Measurements from ENCODE around the gene CDC26. TPM values are rescaled to one million over a fixed set of nuclear protein-coding genes. Genes with fewer than 3 reads are reported as not detected.

The CDC26 gene
- total RNA-seq = 34.2 and 43.2 TPM in 2 replicates

GRCh38 chr9:113275157-113276131 is at the start of gene CDC26, which contains the start of gene PRPF4:
Gene CDC26, minus strand, starts transcription at chr9:113275572. Its CDS starts 3,065 bp downstream, at chr9:113272507.
Gene PRPF4, plus strand, starts transcription at chr9:113275658. Its CDS starts 86 bp downstream, at chr9:113275744.

DNA sequence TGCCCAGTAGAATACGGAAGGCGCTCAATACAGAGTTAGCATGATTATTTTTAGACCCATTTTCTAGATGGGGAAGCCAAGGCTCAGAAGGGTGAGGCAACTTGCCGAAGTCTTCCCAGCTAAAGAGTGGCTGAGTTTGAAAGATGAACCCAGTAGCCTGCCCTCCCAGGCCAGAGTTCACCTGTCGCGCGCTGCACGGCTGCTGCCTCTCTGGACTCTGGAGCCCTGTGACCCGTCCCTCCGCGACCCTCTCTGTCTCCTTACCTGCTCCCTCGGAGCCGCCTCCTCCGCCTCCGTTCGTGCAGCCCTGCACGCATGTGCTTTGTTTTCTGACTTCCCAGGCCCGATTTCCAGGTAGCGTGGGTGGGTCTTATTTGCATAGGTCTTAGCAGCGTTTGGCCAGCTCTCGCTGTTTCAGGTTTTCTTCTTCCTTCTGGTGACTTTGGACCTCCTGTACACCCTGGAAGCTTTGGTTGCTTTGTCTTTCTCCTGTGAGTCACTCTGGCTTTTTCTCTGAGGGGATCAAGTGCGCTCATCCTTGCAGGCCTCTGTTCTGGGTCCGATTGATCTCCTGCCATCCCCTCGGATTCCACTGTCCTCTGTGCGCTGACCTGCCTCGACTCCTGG is 27.5 kb upstream of the CDC26 start, which contains the start of gene RNF183:
Gene RNF183 (minus strand): TSS at position 585 of the 627 bp plus-strand sequence. CDS start 5,192 bp downstream, outside the sequence.

GRCh38 chr9:113221003-113221799 is 54.2 kb downstream of the CDC26 start, which contains the start of the genes FKBP15 and SLC31A1:
Gene FKBP15, minus strand, starts transcription at chr9:113221277. Its CDS starts 34 bp downstream, at chr9:113221243.
Gene SLC31A1, plus strand, starts transcription at chr9:113221544. Its CDS starts 34,605 bp downstream, at chr9:113256149.

Other genes starting within 250 kb of the CDC26 start
- gene ZFP37, start 218.8 kb downstream of the CDC26 start, total RNA-seq = 0.58 and 1.5 TPM in 2 replicates
- gene SLC31A2, start 124.6 kb downstream of the CDC26 start, total RNA-seq = 7.1 and 10.6 TPM in 2 replicates
- 13.1 and 14.8 TPM in 2 replicates for gene FKBP15, start 54.3 kb downstream of the CDC26 start, total RNA-seq
- 18.5 and 21.0 TPM in 2 replicates for gene SLC31A1, start 54.0 kb downstream of the CDC26 start, total RNA-seq
- 14.8 and 22.0 TPM in 2 replicates for gene PRPF4, start 86 bp upstream of the CDC26 start, total RNA-seq
- gene RNF183, start 27.8 kb upstream of the CDC26 start, total RNA-seq = not detected in 2 replicates
- 0.47 and 1.6 TPM in 2 replicates for gene WDR31, start 64.7 kb upstream of the CDC26 start, total RNA-seq
- gene BSPRY, start 74.0 kb upstream of the CDC26 start, total RNA-seq = not detected in 2 replicates
- 5.4 and 14.9 TPM in 2 replicates for gene HDHD3, start 101.4 kb upstream of the CDC26 start, total RNA-seq
- 12.3 and 14.2 TPM in 2 replicates for gene ALAD, start 125.7 kb upstream of the CDC26 start, total RNA-seq
- 25.9 and 29.1 TPM in 2 replicates for gene POLE3, start 135.1 kb upstream of the CDC26 start, total RNA-seq
- gene C9orf43, start 135.2 kb upstream of the CDC26 start, total RNA-seq = 0.35 and 2.0 TPM in 2 replicates
- gene RGS3, start 188.2 kb upstream of the CDC26 start, total RNA-seq = 26.9 and 51.6 TPM in 2 replicates

Data from pericardium fibroblast (primary cell).